MCF 10A (cell line): ENCODE results near the gene ASTN1. TPM values are rescaled to one million over a fixed set of nuclear protein-coding genes. Genes with fewer than 3 reads are reported as not detected.
A peak's percentile ranks its signal among the peaks of the same experiment; 100 is the strongest.

Source experiments
- BruUV-seq: library from RNA; stranded (reverse); fragments of 400-500 nt; replicated peaks from 2 replicates; lab custom pipeline; 2021; lab: Mats Ljungman, UMichigan
- CTCF ChIA-PET: fragments of 300-600 bp; sonication (Branson Sonifier 250); formaldehyde crosslinking; extraction: SDS; loops from one replicate; lab custom pipeline; 2021; ENCODE audit warnings: antibody characterized with exemption, inconsistent platforms; lab: Yijun Ruan, JAX
- POLR2A ChIA-PET: fragments of 300-600, 350-650 bp; sonication (Branson Sonifier 250); formaldehyde crosslinking; extraction: SDS; loops from one replicate; lab custom pipeline; 2020; ENCODE audit warnings: antibody characterized with exemption, inconsistent platforms; lab: Yijun Ruan, JAX
- DNase-seq: peaks from one replicate; pipeline ENCODE4 v3.0.0-alpha.2; 2018; ENCODE audit not compliant: unreplicated experiment
- H3K27ac Mint-ChIP-seq: one replicate; pipeline ENCODE4 v1.8.0; 2022; ENCODE audit warnings: mild to moderate bottlenecking, low read depth, mixed read lengths; ENCODE audit not compliant: unreplicated experiment
- H3K27me3 Mint-ChIP-seq: one replicate; pipeline ENCODE4 v1.8.0; 2022; ENCODE audit warnings: mixed read lengths; ENCODE audit not compliant: insufficient read depth, unreplicated experiment
- H3K36me3 Mint-ChIP-seq: one replicate; pipeline ENCODE4 v1.8.0; 2022; ENCODE audit warnings: mild to moderate bottlenecking, moderate library complexity, mixed read lengths; ENCODE audit not compliant: insufficient read depth, unreplicated experiment
- H3K4me1 Mint-ChIP-seq: one replicate; pipeline ENCODE4 v1.8.0; 2022; ENCODE audit warnings: mixed read lengths; ENCODE audit not compliant: insufficient read depth, unreplicated experiment
- H3K4me3 Mint-ChIP-seq: one replicate; pipeline ENCODE4 v1.8.0; 2022; ENCODE audit warnings: mild to moderate bottlenecking, moderate library complexity, mixed read lengths; ENCODE audit not compliant: unreplicated experiment
- H3K9me3 Mint-ChIP-seq: one replicate; pipeline ENCODE4 v1.8.0; 2022; ENCODE audit warnings: mixed read lengths; ENCODE audit not compliant: unreplicated experiment
- CTCF ChIP-seq: fragments of 200-600 bp; IDR thresholded peaks from one replicate; pipeline ENCODE4 v1.8.0; 2022; ENCODE audit warnings: antibody characterized with exemption, mild to moderate bottlenecking; ENCODE audit not compliant: unreplicated experiment
- intact Hi-C: fragments of 100-400 bp; cut with micrococcal nuclease; formaldehyde crosslinking; loops from 2 replicates; pipeline ENCODE4 v1.14.1; 2022
- total RNA-seq: library from RNA; stranded (reverse); gene quantifications from 2 replicates; pipeline ENCODE4 v1.2.3, GENCODE V29; 2022

ASTN1 gene
- total RNA-seq, 1 experiment from 2014 or later = not detected

DNA sequence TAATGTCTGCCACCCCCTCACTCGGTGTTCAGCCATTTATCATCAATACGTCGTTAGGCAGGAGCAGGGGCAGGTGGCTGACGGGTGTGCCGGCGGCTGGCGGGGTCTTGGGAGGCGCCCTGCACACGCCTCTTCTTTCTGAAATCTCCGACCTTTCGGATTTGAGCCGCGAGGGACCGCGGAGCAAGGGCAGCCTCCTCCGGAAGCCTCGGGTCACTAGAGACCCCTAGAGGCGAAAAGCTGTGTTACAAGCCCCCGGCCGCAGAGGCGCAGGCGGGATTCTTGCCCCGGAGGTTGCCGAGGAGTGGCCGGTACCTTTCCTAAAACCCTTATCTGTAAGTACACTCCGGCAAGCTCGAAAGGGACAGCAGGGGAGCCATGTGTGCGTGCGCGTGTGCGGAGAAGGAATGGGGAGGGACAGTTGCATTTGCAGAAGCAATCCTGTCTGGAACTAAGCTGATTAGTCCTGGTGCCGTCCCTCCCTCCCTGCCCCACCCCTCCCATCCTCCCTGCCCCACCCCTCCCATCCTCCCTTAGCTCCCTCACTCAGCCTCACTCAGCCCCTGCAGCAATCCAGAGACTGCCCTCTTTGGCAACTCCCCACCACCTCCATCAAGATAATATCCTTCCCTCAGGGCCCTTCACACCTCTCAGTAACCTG lies 17.2 kb upstream of the ASTN1 start:
- peak overlapping the region; percentile 56 for H3K4me3 Mint-ChIP-seq
- peaks cover 70% of the 10 kb centered on the region for H3K27me3 Mint-ChIP-seq
- ChIA-PET POLR2A (interaction anchor here (0.6 to 1.5 kb wide), 4 partner anchors 25 to 642 kb away, joined by 3 to 4 read pairs (median 3); no protein-coding TSS in a partner anchor), CTCF (interaction anchor here (0.6 to 6.3 kb wide), 79 partner anchors 9 to 1089 kb away, joined by 3 to 150 read pairs (median 4); partner anchors contain the start of gene ASTN1)
- H3K36me3 Mint-ChIP-seq = no peaks in the 10 kb centered on the region
- BruUV-seq = no TSS peak
- no peaks in the 10 kb centered on the region for H3K9me3 Mint-ChIP-seq
- peak; percentile 96 for TF ChIP-seq CTCF
- no peak overlapping the region for H3K27ac Mint-ChIP-seq
- H3K4me1 Mint-ChIP-seq = peaks cover 8% of the 10 kb centered on the region
- intact Hi-C loops = loop anchor here (1.0 to 10.0 kb wide), 6 partner anchors 75 to 765 kb away; no protein-coding TSS in a partner anchor
- DNase-seq = peak; percentile 68

GRCh38 chr1:177181280-177181630 lies 16.7 kb upstream of the ASTN1 start:
- no peak for DNase-seq
- H3K27ac Mint-ChIP-seq = no peak overlapping the region
- no peaks in the 10 kb centered on the region for H3K36me3 Mint-ChIP-seq
- intact Hi-C loops = loop anchor here (1.0 to 10.0 kb wide), 6 partner anchors 75 to 765 kb away; no protein-coding TSS in a partner anchor
- no peak for TF ChIP-seq CTCF
- POLR2A ChIA-PET = interaction anchor here (1.5 kb wide), 1 partner anchor 26 kb away, joined by 3 read pairs; no protein-coding TSS in a partner anchor
- H3K4me3 Mint-ChIP-seq = peak overlapping the region; percentile 56
- no TSS peak for BruUV-seq
- CTCF ChIA-PET = interaction anchor here (0.6 to 6.3 kb wide), 41 partner anchors 10 to 1090 kb away, joined by 3 to 150 read pairs (median 4); partner anchors contain the start of gene ASTN1
- no peaks in the 10 kb centered on the region for H3K9me3 Mint-ChIP-seq
- H3K27me3 Mint-ChIP-seq = peaks cover 75% of the 10 kb centered on the region
- peaks cover 8% of the 10 kb centered on the region for H3K4me1 Mint-ChIP-seq

DNA sequence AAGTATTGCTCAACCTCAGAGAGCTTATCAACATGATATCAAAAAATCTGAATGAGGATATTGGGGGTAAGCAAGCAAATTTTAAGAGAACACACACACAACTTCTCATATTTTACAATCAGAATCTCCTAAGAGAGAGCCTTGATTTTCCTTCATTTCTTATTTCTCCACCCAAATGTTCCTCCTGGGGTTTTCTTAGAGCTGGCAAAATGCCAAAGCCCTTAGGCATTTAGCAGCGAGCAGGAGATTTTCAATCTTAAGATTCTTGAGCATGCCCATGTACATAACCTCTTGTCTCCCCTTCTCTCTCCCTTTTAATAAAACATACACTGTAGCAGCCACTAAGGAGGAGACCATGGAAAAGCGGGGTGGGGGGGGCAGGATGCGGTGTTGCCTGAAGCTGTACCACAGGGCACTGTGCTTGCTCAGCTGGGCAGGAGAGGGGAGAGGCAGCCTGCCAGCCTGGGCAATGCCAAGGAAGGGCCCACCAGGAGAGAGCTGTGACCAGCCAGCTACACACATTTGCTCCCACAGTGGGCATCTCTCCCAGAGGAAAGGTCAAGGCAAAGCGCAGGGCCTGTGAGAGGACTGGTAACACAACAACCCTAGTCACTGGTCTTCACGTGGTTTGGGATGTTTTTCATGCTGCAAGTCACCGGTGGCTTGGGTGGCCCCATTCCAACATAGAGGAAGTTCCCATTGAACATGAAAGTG lies 10.6 kb upstream of the ASTN1 start:
- ChIA-PET POLR2A (no interaction called here), CTCF (interaction anchor here (0.6 to 4.5 kb wide), 3 partner anchors 156 to 679 kb away, joined by 3 to 39 read pairs (median 4); no protein-coding TSS in a partner anchor)
- no peaks in the 10 kb centered on the region for H3K4me1 Mint-ChIP-seq
- no peak for DNase-seq
- no peak for TF ChIP-seq CTCF
- no TSS peak for BruUV-seq
- H3K27ac Mint-ChIP-seq = no peak overlapping the region
- H3K36me3 Mint-ChIP-seq = no peaks in the 10 kb centered on the region
- peaks cover 69% of the 10 kb centered on the region for H3K27me3 Mint-ChIP-seq
- H3K9me3 Mint-ChIP-seq = no peaks in the 10 kb centered on the region
- no peak overlapping the region for H3K4me3 Mint-ChIP-seq
- intact Hi-C loops = no loop called here

GRCh38 chr1:177173976-177174375 lies 9.5 kb upstream of the ASTN1 start:
- Mint-ChIP-seq H3K4me1 (no peaks in the 10 kb centered on the region), H3K4me3 (no peak overlapping the region), H3K27ac (no peak overlapping the region), H3K36me3 (no peaks in the 10 kb centered on the region), H3K27me3 (peaks cover 58% of the 10 kb centered on the region), H3K9me3 (no peaks in the 10 kb centered on the region)
- ChIA-PET CTCF (interaction anchor here (0.9 kb wide), 1 partner anchor 155 kb away, joined by 4 read pairs; no protein-coding TSS in a partner anchor), POLR2A (no interaction called here)
- no TSS peak for BruUV-seq
- no peak for DNase-seq
- intact Hi-C loops = no loop called here
- TF ChIP-seq CTCF = no peak
